ENCODE results near the gene RXRA.

RXRA gene

GRCh38 chr9:134335061-134335460 is 8.8 kb downstream of the RXRA start:
- ChIA-PET CTCF (interaction anchor here (0.9 to 1.8 kb wide), 5 partner anchors 7 to 165 kb away, joined by 3 to 4 read pairs (median 3); no protein-coding TSS in a partner anchor), POLR2A (no interaction called here)
- no peak overlapping the region for H3K27ac ChIP-seq (ENCODE audit: insufficient read depth in 1 of 2, low read depth in 1 of 2, low read length in 2 of 2, poor library complexity in 1 of 2, severe bottlenecking in 2 of 2)
- DNase-seq: no peak
- no peaks in the 10 kb centered on the region for H3K27me3 ChIP-seq (replicated peaks in 2 of 5; ENCODE audit: control insufficient read depth in 4 of 5, insufficient read depth in 5 of 5, low read length in 4 of 5)
- 100% methylated on average over 2 of the region's 2 CpGs for WGBS (ENCODE audit: insufficient coverage)
- no peaks in the 10 kb centered on the region for H3K36me3 ChIP-seq (ENCODE audit: control insufficient read depth in 4 of 4, insufficient read depth in 4 of 4, low read length in 3 of 4)
- no peak overlapping the region for H3K4me3 ChIP-seq (ENCODE audit: control insufficient read depth in 1 of 7, extremely low read depth in 1 of 7, insufficient read depth in 4 of 7, low read depth in 2 of 7, low read length in 6 of 7)
- H3K4me1 ChIP-seq (ENCODE audit: control extremely low read depth in 1 of 4, control insufficient read depth in 4 of 4, insufficient read depth in 4 of 4, low read length in 3 of 4): peaks cover 0 to 42% (median 33%) of the 10 kb centered on the region in 4 experiments
- H3K9me3 ChIP-seq (ENCODE audit: control extremely low read depth in 1 of 5, control insufficient read depth in 4 of 5, insufficient read depth in 2 of 5, low read depth in 1 of 5, low read length in 4 of 5): no peaks in the 10 kb centered on the region

DNA sequence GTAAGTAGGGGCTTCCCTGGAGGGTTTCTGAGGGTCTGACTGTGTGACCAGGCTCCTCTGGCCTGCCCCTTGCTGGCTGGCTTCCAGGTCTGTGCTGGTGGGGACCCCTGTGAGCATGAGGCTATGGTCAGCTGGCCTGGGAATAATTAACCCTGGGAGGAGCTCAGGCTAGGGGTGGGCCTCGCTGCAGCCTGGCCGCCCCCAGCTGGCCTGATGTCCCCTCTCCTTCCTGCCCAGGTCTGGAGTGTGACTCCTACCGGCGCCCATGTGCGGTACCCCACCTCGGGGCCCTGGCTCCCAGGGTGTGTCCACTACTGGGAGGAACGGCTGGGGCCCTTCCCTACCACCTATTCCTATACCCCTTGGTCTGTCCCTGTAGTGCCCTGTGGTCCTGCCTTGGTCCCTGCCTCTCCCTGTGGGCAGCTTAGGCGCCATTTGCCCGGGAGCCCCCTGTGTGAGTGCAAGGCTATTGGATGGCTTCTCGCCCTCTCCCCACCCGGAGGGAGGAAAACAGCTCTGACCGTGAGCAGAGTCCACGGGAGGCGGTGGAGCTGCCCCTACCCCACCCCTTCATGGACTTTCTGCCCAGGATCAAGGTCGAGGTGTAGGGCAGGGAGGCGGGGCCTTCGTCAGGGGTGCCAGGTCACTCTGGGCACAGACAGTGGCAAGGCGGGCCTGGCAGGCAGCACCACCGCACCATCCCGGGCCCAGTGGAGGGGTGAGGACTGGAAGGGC is 9.4 kb downstream of the RXRA start:
- no peak for DNase-seq
- no peaks in the 10 kb centered on the region for H3K9me3 ChIP-seq (ENCODE audit: control extremely low read depth in 1 of 5, control insufficient read depth in 4 of 5, insufficient read depth in 2 of 5, low read depth in 1 of 5, low read length in 4 of 5)
- 84% methylated on average over 12 of the region's 20 CpGs for WGBS (ENCODE audit: insufficient coverage)
- no peaks in the 10 kb centered on the region for H3K36me3 ChIP-seq (ENCODE audit: control insufficient read depth in 4 of 4, insufficient read depth in 4 of 4, low read length in 3 of 4)
- CTCF ChIA-PET: interaction anchor here (0.9 to 1.8 kb wide), 5 partner anchors 8 to 57 kb away, joined by 3 to 4 read pairs (median 4); no protein-coding TSS in a partner anchor
- H3K4me3 ChIP-seq (ENCODE audit: control insufficient read depth in 1 of 7, extremely low read depth in 1 of 7, insufficient read depth in 4 of 7, low read depth in 2 of 7, low read length in 6 of 7): no peak overlapping the region
- no peaks in the 10 kb centered on the region for H3K27me3 ChIP-seq (replicated peaks in 2 of 5; ENCODE audit: control insufficient read depth in 4 of 5, insufficient read depth in 5 of 5, low read length in 4 of 5)
- no peak overlapping the region for H3K27ac ChIP-seq (ENCODE audit: insufficient read depth in 1 of 2, low read depth in 1 of 2, low read length in 2 of 2, poor library complexity in 1 of 2, severe bottlenecking in 2 of 2)
- POLR2A ChIA-PET: no interaction called here
- H3K4me1 ChIP-seq (ENCODE audit: control extremely low read depth in 1 of 4, control insufficient read depth in 4 of 4, insufficient read depth in 4 of 4, low read length in 3 of 4): peaks cover 0 to 43% (median 39%) of the 10 kb centered on the region in 4 experiments

DNA sequence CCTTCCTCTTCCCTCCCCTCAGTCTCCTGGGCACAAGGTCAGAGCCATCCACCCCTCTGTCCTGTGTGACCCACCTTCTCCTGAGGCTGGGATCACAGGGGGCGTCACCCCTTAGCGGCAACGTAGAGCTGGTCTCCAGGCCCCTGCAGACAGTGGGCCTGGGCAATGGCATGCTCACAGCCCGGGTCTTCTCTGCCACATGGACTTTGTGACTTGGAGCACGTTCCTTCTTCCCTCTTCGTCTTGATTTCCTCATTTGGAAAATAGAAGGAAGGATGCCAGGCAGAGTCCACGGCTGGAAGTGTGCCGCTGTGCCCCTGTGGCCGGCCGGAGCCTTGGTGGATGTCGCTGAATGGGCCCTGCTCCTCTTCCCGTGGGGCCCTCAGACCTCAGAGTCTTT is 10.0 kb downstream of the RXRA start:
- Histone ChIP-seq H3K27me3 (replicated peaks in 2 of 5; ENCODE audit: control insufficient read depth in 4 of 5, insufficient read depth in 5 of 5, low read length in 4 of 5) (no peaks in the 10 kb centered on the region), H3K36me3 (ENCODE audit: control insufficient read depth in 4 of 4, insufficient read depth in 4 of 4, low read length in 3 of 4) (no peaks in the 10 kb centered on the region), H3K9me3 (ENCODE audit: control extremely low read depth in 1 of 5, control insufficient read depth in 4 of 5, insufficient read depth in 2 of 5, low read depth in 1 of 5, low read length in 4 of 5) (no peaks in the 10 kb centered on the region), H3K4me1 (ENCODE audit: control extremely low read depth in 1 of 4, control insufficient read depth in 4 of 4, insufficient read depth in 4 of 4, low read length in 3 of 4) (peaks cover 0 to 49% (median 45%) of the 10 kb centered on the region in 4 experiments), H3K27ac (ENCODE audit: insufficient read depth in 1 of 2, low read depth in 1 of 2, low read length in 2 of 2, poor library complexity in 1 of 2, severe bottlenecking in 2 of 2) (no peak overlapping the region), H3K4me3 (ENCODE audit: control insufficient read depth in 1 of 7, extremely low read depth in 1 of 7, insufficient read depth in 4 of 7, low read depth in 2 of 7, low read length in 6 of 7) (no peak overlapping the region)
- ChIA-PET CTCF (interaction anchor here (1.0 to 1.8 kb wide), 3 partner anchors 8 to 21 kb away, joined by 3 to 4 read pairs (median 4); no protein-coding TSS in a partner anchor), POLR2A (no interaction called here)
- 91% methylated on average over 12 of the region's 12 CpGs for WGBS (ENCODE audit: insufficient coverage)
- DNase-seq: no peak

DNA sequence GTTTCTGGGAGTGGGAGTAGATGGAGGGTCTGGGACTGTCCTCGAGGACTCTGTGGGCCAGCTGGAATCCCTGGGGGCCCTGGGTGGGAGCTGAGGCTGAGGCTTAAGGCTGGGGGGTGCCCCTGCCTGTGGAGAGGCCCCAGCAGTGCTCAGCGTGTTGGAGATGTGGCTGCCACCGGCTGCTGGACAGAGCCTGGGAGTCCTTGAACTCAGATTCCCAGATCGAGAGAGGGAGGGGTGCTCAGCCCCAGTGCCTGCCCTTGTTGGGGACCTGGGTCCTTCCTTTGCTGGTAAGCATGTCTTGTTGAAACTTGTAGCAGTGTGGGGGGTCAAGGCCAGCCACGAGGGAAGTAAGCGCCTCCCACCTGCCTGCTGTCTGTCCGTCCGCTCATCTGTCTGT is 10.7 kb downstream of the RXRA start:
- no peaks in the 10 kb centered on the region for H3K36me3 ChIP-seq (ENCODE audit: control insufficient read depth in 4 of 4, insufficient read depth in 4 of 4, low read length in 3 of 4)
- WGBS (ENCODE audit: insufficient coverage): 86% methylated on average over 8 of the region's 8 CpGs
- H3K4me3 ChIP-seq (ENCODE audit: control insufficient read depth in 1 of 7, extremely low read depth in 1 of 7, insufficient read depth in 4 of 7, low read depth in 2 of 7, low read length in 6 of 7): no peak overlapping the region
- ChIA-PET POLR2A (no interaction called here), CTCF (interaction anchor here (1.8 kb wide), 1 partner anchor 9 kb away, joined by 4 read pairs; no protein-coding TSS in a partner anchor)
- H3K9me3 ChIP-seq (ENCODE audit: control extremely low read depth in 1 of 5, control insufficient read depth in 4 of 5, insufficient read depth in 2 of 5, low read depth in 1 of 5, low read length in 4 of 5): no peaks in the 10 kb centered on the region
- H3K27me3 ChIP-seq (replicated peaks in 2 of 5; ENCODE audit: control insufficient read depth in 4 of 5, insufficient read depth in 5 of 5, low read length in 4 of 5): no peaks in the 10 kb centered on the region
- no peak for DNase-seq
- peaks cover 0 to 52% (median 51%) of the 10 kb centered on the region in 4 experiments for H3K4me1 ChIP-seq (ENCODE audit: control extremely low read depth in 1 of 4, control insufficient read depth in 4 of 4, insufficient read depth in 4 of 4, low read length in 3 of 4)
- no peak overlapping the region for H3K27ac ChIP-seq (ENCODE audit: insufficient read depth in 1 of 2, low read depth in 1 of 2, low read length in 2 of 2, poor library complexity in 1 of 2, severe bottlenecking in 2 of 2)

- Histone ChIP-seq H3K27ac (ENCODE audit: insufficient read depth in 1 of 2, low read depth in 1 of 2, low read length in 2 of 2, poor library complexity in 1 of 2, severe bottlenecking in 2 of 2) (no peak overlapping the region), H3K4me3 (ENCODE audit: control insufficient read depth in 1 of 7, extremely low read depth in 1 of 7, insufficient read depth in 4 of 7, low read depth in 2 of 7, low read length in 6 of 7) (no peak overlapping the region), H3K4me1 (ENCODE audit: control extremely low read depth in 1 of 4, control insufficient read depth in 4 of 4, insufficient read depth in 4 of 4, low read length in 3 of 4) (peaks cover 0 to 57% (median 52%) of the 10 kb centered on the region in 4 experiments), H3K27me3 (replicated peaks in 2 of 5; ENCODE audit: control insufficient read depth in 4 of 5, insufficient read depth in 5 of 5, low read length in 4 of 5) (no peaks in the 10 kb centered on the region), H3K36me3 (ENCODE audit: control insufficient read depth in 4 of 4, insufficient read depth in 4 of 4, low read length in 3 of 4) (no peaks in the 10 kb centered on the region), H3K9me3 (ENCODE audit: control extremely low read depth in 1 of 5, control insufficient read depth in 4 of 5, insufficient read depth in 2 of 5, low read depth in 1 of 5, low read length in 4 of 5) (no peaks in the 10 kb centered on the region)
- CTCF ChIA-PET: no interaction called here
- WGBS (ENCODE audit: insufficient coverage): over 99% methylated on average over 12 of the region's 13 CpGs
- POLR2A ChIA-PET: no interaction called here
- DNase-seq: no peak
Measured at GRCh38 chr9:134337469-134337868, 11.2 kb downstream of the RXRA start.

DNA sequence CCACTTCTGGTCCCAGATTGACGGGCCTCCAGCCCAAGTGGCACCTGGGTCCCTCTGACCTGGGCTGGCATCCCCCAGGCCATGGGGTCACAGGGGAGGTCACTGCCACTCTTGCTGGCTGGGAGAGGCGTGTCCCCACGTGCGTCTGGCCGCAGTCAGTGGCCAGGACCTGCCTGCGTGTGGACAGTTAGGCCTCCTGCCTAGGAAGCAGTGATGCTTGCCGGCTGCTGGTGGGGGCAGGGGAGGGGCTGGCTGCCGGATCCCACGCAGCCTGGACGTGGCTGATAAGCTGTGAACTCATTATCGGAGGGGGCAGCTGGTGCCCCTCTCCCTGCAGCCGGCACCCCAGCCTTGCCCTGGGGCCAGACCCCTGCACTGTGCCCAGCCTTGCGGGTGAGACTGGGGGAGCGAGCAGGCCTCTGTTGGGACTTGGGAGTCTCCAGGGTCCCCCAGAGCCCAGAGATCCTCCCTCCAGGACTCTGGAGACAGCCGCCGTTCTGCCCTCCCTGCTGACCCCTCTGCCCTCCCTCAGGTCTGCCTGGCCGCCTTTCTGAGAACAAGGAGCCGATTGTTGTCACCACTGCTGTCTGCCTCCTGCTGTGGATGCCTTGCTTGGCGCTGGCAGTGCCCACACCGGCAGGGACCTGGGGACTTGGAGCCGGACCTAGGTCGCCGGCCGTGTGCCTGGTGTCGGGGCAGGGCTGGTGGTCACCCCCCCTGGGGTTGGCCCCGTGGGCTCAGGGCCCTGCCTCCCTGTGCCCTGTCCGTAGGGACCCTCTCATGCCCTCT is 12.3 kb downstream of the RXRA start:
- whole genome bisulfite sequencing (ENCODE audit: insufficient coverage): 32% methylated on average over 27 of the region's 27 CpGs
- Histone ChIP-seq H3K4me3 (ENCODE audit: control insufficient read depth in 1 of 7, extremely low read depth in 1 of 7, insufficient read depth in 4 of 7, low read depth in 2 of 7, low read length in 6 of 7) (peak overlapping the region in 3 of 7 experiments; percentile 26 to 41 (median 38)), H3K27ac (ENCODE audit: insufficient read depth in 1 of 2, low read depth in 1 of 2, low read length in 2 of 2, poor library complexity in 1 of 2, severe bottlenecking in 2 of 2) (peak overlapping the region in 1 of 2 experiments; percentile 12), H3K9me3 (ENCODE audit: control extremely low read depth in 1 of 5, control insufficient read depth in 4 of 5, insufficient read depth in 2 of 5, low read depth in 1 of 5, low read length in 4 of 5) (no peaks in the 10 kb centered on the region), H3K27me3 (replicated peaks in 2 of 5; ENCODE audit: control insufficient read depth in 4 of 5, insufficient read depth in 5 of 5, low read length in 4 of 5) (no peaks in the 10 kb centered on the region), H3K4me1 (ENCODE audit: control extremely low read depth in 1 of 4, control insufficient read depth in 4 of 4, insufficient read depth in 4 of 4, low read length in 3 of 4) (peaks cover 0 to 64% (median 61%) of the 10 kb centered on the region in 4 experiments), H3K36me3 (ENCODE audit: control insufficient read depth in 4 of 4, insufficient read depth in 4 of 4, low read length in 3 of 4) (no peaks in the 10 kb centered on the region)
- POLR2A ChIA-PET: no interaction called here
- CTCF ChIA-PET: interaction anchor here (1.1 kb wide), 1 partner anchor 22 kb away, joined by 3 read pairs; no protein-coding TSS in a partner anchor
- peak; percentile 82 to 96 (median 92) for DNase-seq

All from common myeloid progenitor, CD34-positive (primary cell).